ENCODE measurements around the gene IL1B.

DNA sequence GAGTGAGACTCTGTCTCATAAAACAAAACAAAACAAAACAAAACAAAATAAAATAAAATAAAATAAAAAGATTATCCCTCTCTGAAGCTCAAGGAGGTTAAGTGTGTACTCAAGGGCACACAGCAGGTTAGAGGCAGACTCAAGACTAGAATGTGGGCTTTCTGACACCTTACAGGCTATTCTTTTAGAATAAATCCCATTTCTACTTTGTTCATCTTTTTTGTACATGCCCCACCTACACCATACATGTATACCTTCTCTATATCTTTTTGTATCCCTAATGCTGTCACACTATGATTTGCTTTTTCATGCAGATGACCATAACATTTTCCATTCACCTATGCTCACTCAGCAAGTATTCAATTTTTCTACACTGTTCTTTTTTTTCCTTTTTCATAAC is 2.6 kb downstream of the IL1B start:
- TF ChIP-seq, protein P1, sequence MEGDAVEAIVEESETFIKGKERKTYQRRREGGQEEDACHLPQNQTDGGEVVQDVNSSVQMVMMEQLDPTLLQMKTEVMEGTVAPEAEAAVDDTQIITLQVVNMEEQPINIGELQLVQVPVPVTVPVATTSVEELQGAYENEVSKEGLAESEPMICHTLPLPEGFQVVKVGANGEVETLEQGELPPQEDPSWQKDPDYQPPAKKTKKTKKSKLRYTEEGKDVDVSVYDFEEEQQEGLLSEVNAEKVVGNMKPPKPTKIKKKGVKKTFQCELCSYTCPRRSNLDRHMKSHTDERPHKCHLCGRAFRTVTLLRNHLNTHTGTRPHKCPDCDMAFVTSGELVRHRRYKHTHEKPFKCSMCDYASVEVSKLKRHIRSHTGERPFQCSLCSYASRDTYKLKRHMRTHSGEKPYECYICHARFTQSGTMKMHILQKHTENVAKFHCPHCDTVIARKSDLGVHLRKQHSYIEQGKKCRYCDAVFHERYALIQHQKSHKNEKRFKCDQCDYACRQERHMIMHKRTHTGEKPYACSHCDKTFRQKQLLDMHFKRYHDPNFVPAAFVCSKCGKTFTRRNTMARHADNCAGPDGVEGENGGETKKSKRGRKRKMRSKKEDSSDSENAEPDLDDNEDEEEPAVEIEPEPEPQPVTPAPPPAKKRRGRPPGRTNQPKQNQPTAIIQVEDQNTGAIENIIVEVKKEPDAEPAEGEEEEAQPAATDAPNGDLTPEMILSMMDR (IDR thresholded peaks at IDR 0.05) = no peak
- no peak for TF ChIP-seq POLR2A (IDR thresholded peaks at IDR 0.05)
